ENCODE measurements around the gene PRPF6.

The PRPF6 gene

DNA sequence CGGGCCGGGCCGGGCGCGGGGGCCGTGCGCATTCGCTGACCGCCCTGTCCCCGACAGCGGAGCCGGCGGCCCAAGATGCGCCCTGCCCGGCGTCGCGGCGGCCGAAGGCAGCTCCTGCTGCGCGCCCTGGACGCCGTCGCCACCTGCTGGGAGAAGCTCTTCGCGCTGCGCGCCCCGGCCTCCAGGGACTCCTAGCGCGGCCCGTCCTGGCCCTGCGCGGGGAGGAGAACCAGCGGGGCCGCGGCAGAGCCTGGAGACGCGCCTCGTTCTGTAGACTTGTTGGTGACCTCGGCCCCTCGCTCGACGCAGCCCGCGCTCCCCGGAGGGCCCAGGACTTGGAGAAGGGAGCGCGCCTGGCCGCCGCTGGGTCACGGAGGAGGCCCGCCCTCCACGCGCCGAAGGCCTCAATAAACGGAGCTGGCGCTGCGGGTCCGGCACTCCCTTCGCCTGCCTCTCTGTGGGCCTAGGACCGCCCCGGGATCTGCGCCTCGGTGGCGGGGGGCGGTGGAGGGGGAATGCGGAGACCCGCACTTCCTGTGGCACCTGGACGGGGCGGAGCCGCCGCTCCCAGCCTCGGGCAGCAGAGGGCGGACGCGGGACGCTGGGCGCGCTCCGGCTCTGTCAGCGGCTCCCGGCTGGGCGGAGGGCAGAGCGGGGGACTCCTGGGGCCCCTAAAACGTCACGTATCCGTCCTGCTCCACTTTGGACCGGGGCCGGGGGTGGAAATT is 57.8 kb downstream of the PRPF6 start:
- Histone ChIP-seq H3K79me2 (ENCODE audit: control insufficient read depth, low read length) (no peaks in the 10 kb centered on the region), H3K4me3 (ENCODE audit: low read length) (peak overlapping the region; percentile 74), H3K9me2 (replicated peaks; ENCODE audit: control insufficient read depth, low read length) (no peaks in the 10 kb centered on the region), H3K27ac (ENCODE audit: low read depth, low read length) (peak overlapping the region; percentile 70), H3K4me1 (ENCODE audit: control insufficient read depth, low read length) (peaks cover 76% of the 10 kb centered on the region), H4K20me1 (ENCODE audit: control insufficient read depth, insufficient read depth, low read depth, low read length) (no peaks in the 10 kb centered on the region), H3K27me3 (ENCODE audit: control insufficient read depth, low read length) (no peaks in the 10 kb centered on the region), H3K36me3 (ENCODE audit: control insufficient read depth, low read length) (peaks cover 20% of the 10 kb centered on the region), H3F3A (ENCODE audit: control insufficient read depth, insufficient read depth) (peaks cover 20% of the 10 kb centered on the region), H3K9me3 (ENCODE audit: control insufficient read depth, insufficient read depth, low read length) (no peaks in the 10 kb centered on the region), H3K4me2 (ENCODE audit: low read length) (peak overlapping the region; percentile 84)
- TF ChIP-seq EZH2phosphoT487 (IDR thresholded peaks at IDR 0.05; ENCODE audit: borderline replicate concordance, low read length) = no peak
- TF ChIP-seq, protein P1, sequence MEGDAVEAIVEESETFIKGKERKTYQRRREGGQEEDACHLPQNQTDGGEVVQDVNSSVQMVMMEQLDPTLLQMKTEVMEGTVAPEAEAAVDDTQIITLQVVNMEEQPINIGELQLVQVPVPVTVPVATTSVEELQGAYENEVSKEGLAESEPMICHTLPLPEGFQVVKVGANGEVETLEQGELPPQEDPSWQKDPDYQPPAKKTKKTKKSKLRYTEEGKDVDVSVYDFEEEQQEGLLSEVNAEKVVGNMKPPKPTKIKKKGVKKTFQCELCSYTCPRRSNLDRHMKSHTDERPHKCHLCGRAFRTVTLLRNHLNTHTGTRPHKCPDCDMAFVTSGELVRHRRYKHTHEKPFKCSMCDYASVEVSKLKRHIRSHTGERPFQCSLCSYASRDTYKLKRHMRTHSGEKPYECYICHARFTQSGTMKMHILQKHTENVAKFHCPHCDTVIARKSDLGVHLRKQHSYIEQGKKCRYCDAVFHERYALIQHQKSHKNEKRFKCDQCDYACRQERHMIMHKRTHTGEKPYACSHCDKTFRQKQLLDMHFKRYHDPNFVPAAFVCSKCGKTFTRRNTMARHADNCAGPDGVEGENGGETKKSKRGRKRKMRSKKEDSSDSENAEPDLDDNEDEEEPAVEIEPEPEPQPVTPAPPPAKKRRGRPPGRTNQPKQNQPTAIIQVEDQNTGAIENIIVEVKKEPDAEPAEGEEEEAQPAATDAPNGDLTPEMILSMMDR (IDR thresholded peaks at IDR 0.05; ENCODE audit: low read depth, low read length, poor library complexity, severe bottlenecking) = peak; percentile 58

DNA sequence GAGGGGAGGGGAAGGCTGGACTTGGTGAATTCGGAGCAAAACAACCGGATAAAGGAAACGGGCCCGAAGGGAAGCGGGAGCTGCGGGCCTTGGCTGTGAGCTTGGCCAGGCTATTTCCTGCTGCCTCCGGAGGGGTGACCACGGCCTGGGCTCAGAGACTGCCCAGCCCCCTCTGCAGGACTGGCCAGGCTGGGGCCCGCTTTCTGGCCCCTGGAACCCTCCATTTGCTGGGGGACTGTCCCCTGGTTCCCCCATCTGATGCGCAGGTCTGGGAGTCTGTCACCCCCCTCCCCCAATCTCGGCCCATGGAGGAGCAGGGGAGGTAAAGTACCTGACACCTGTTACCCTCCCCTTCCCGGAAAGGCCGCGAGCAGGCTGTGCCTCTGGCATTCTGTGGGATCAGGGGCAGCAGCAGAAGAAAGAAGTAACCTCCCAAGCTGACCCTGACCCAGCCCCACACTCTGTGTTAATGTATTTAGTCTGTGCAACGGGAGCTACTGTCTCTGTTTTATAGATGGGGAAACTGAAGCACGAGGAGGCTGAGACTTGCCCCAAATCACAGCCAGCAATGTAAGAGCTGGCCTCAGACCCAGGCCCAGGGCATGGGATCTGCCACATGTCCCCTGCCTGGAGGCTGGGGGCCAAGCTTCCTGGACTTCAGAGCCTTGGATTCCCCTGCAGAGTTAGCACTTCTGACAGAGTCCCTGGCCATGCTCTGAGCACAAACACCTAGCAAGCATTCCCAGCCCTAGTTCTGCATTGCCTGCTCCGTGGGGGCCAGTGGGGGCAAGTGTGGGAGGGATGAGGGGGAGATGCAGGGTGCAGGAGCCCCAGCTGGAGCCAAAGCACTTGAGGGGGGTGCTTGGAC is 58.6 kb downstream of the PRPF6 start:
- Histone ChIP-seq H4K20me1 (ENCODE audit: control insufficient read depth, insufficient read depth, low read depth, low read length) (no peaks in the 10 kb centered on the region), H3K27me3 (ENCODE audit: control insufficient read depth, low read length) (no peaks in the 10 kb centered on the region), H3F3A (ENCODE audit: control insufficient read depth, insufficient read depth) (peaks cover 26% of the 10 kb centered on the region), H3K4me3 (ENCODE audit: low read length) (peak overlapping the region; percentile 74), H3K4me1 (ENCODE audit: control insufficient read depth, low read length) (peaks cover 76% of the 10 kb centered on the region), H3K4me2 (ENCODE audit: low read length) (peak overlapping the region; percentile 84), H3K9me2 (replicated peaks; ENCODE audit: control insufficient read depth, low read length) (no peaks in the 10 kb centered on the region), H3K36me3 (ENCODE audit: control insufficient read depth, low read length) (peaks cover 13% of the 10 kb centered on the region), H3K79me2 (ENCODE audit: control insufficient read depth, low read length) (no peaks in the 10 kb centered on the region), H3K9me3 (ENCODE audit: control insufficient read depth, insufficient read depth, low read length) (no peaks in the 10 kb centered on the region), H3K27ac (ENCODE audit: low read depth, low read length) (peak overlapping the region; percentile 70)
- TF ChIP-seq, protein P1 (IDR thresholded peaks at IDR 0.05; ENCODE audit: low read depth, low read length, poor library complexity, severe bottlenecking) = no peak
- no peak for TF ChIP-seq EZH2phosphoT487 (IDR thresholded peaks at IDR 0.05; ENCODE audit: borderline replicate concordance, low read length)

DNA sequence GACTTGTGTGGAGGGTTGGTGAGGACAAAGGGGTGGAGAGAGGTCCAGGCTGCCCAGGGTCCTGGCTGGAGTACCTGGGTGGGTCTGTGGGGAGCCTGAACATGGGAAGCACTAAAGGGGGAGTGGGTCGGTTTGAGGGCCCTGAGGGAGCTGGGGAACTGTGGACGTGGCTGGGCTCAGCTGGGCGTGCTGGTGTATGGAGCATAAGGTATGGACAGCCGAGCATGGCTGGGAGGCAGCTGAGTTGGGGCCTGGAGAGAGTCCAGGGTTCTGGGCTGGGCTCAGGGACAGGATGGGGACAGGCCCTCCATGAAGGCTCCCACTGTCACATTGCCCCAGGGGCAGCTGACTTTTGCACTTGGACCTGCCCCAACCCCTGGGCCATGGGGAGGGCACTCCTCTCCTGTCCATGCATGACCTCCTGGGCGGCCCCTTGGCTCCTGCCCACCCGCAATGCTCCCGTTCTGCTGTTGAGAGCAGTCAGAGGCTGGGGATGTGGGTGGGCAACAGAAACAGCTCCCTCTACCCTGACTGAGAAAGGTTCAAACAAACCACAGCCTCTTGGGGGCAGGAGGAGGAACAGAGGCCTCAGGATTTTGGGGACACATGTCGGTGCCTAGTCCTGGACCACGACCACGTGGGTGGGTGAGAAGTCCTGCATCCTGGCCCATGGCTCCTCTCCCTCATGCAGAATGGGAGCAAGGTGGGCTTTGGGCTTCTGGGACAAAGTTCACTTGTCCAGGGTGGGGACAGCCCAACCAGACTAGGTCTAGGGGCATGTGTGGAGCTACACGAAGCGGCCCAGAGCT is 59.5 kb downstream of the PRPF6 start:
- Histone ChIP-seq H3K4me1 (ENCODE audit: control insufficient read depth, low read length) (peaks cover 71% of the 10 kb centered on the region), H3F3A (ENCODE audit: control insufficient read depth, insufficient read depth) (peaks cover 19% of the 10 kb centered on the region), H3K9me3 (ENCODE audit: control insufficient read depth, insufficient read depth, low read length) (no peaks in the 10 kb centered on the region), H4K20me1 (ENCODE audit: control insufficient read depth, insufficient read depth, low read depth, low read length) (no peaks in the 10 kb centered on the region), H3K9me2 (replicated peaks; ENCODE audit: control insufficient read depth, low read length) (no peaks in the 10 kb centered on the region), H3K4me3 (ENCODE audit: low read length) (no peak overlapping the region), H3K79me2 (ENCODE audit: control insufficient read depth, low read length) (no peaks in the 10 kb centered on the region), H3K27me3 (ENCODE audit: control insufficient read depth, low read length) (no peaks in the 10 kb centered on the region), H3K27ac (ENCODE audit: low read depth, low read length) (no peak overlapping the region), H3K36me3 (ENCODE audit: control insufficient read depth, low read length) (peaks cover 5% of the 10 kb centered on the region; the same call in 1 of the 2 replicates), H3K4me2 (ENCODE audit: low read length) (peak overlapping the region; percentile 85; the same call in 1 of the 2 replicates)
- TF ChIP-seq, protein P1 (IDR thresholded peaks at IDR 0.05; ENCODE audit: low read depth, low read length, poor library complexity, severe bottlenecking) = no peak
- no peak for TF ChIP-seq EZH2phosphoT487 (IDR thresholded peaks at IDR 0.05; ENCODE audit: borderline replicate concordance, low read length)
